Measurements from ENCODE around the gene BRPF1.

The BRPF1 gene

GRCh38 chr3:9731206-9732079, at the start of gene BRPF1:
TSS of gene BRPF1 (plus strand) at chr3:9731735. CDS start at chr3:9734141, 2,406 bp downstream.
- peak; percentile 17 for FAIRE-seq

GRCh38 chr3:9682096-9682495, 49.4 kb upstream of the BRPF1 start:
- FAIRE-seq = no peak

GRCh38 chr3:9683426-9683825, 48.1 kb upstream of the BRPF1 start:
- FAIRE-seq = no peak

GRCh38 chr3:9685216-9686049, 46.1 kb upstream of the BRPF1 start:
- FAIRE-seq = no peak

- FAIRE-seq = no peak
These were observed 45.4 kb upstream of the BRPF1 start for GRCh38 chr3:9686050-9686550.

GRCh38 chr3:9686703-9687102, 44.8 kb upstream of the BRPF1 start:
- no peak for FAIRE-seq

- FAIRE-seq = no peak
These were observed 44.0 kb upstream of the BRPF1 start for GRCh38 chr3:9687514-9687913.

GRCh38 chr3:9688961-9689360, 42.6 kb upstream of the BRPF1 start:
- FAIRE-seq = no peak

- FAIRE-seq = no peak
These were observed 41.8 kb upstream of the BRPF1 start for GRCh38 chr3:9689757-9690156.

GRCh38 chr3:9690451-9691450, 40.8 kb upstream of the BRPF1 start:
- FAIRE-seq = no peak

- FAIRE-seq = no peak
These were observed 39.9 kb upstream of the BRPF1 start for GRCh38 chr3:9691636-9692035.

GRCh38 chr3:9692416-9692815, 39.1 kb upstream of the BRPF1 start:
- FAIRE-seq = no peak

- no peak for FAIRE-seq
These were observed 36.2 kb upstream of the BRPF1 start for GRCh38 chr3:9695345-9695744.

- no peak for FAIRE-seq
These were observed 35.8 kb upstream of the BRPF1 start for GRCh38 chr3:9695746-9696145.

GRCh38 chr3:9696480-9697220, 34.9 kb upstream of the BRPF1 start:
- FAIRE-seq = no peak

- no peak for FAIRE-seq
These were observed 33.6 kb upstream of the BRPF1 start for GRCh38 chr3:9697892-9698291.

- no peak for FAIRE-seq
These were observed 33.2 kb upstream of the BRPF1 start for GRCh38 chr3:9698293-9698692.

- no peak for FAIRE-seq
These were observed 31.0 kb upstream of the BRPF1 start for GRCh38 chr3:9700536-9700935.

- FAIRE-seq = no peak
These were observed 30.5 kb upstream of the BRPF1 start for GRCh38 chr3:9701006-9701405.

- FAIRE-seq = no peak
These were observed 29.8 kb upstream of the BRPF1 start for GRCh38 chr3:9701711-9702110.

- FAIRE-seq = no peak
These were observed 28.3 kb upstream of the BRPF1 start for GRCh38 chr3:9703240-9703639.
